ENCODE results near the gene TNKS1BP1.

The TNKS1BP1 gene

GRCh38 chr11:57263351-57263750 lies 61.4 kb downstream of the TNKS1BP1 start:
- no peak for DNase-seq

- no peak for DNase-seq
Measured at GRCh38 chr11:57262157-57262556, 62.6 kb downstream of the TNKS1BP1 start.

GRCh38 chr11:57260937-57261783 lies 63.6 kb downstream of the TNKS1BP1 start:
- DNase-seq = no peak

- DNase-seq = no peak
Measured at GRCh38 chr11:57256119-57256518, 68.6 kb downstream of the TNKS1BP1 start.

DNA sequence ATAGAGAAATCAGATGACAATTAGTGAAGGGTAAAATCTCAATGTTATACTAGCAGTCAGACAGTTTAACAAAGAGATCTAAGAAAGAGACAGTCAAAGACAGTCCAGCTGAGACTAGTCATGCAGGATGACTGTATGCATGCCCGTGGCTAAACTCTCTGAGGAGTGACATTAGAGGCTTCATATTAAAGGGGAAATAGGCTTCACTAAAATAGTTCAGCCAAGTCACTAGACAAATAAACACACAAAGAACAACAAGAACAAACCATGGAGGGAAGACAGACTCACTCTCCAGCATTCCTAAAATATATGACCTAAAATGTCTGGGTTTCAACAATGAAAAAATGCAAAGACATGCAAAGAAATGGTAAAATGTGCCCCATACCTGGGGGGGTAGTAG lies 69.1 kb downstream of the TNKS1BP1 start:
- no peak for DNase-seq

DNA sequence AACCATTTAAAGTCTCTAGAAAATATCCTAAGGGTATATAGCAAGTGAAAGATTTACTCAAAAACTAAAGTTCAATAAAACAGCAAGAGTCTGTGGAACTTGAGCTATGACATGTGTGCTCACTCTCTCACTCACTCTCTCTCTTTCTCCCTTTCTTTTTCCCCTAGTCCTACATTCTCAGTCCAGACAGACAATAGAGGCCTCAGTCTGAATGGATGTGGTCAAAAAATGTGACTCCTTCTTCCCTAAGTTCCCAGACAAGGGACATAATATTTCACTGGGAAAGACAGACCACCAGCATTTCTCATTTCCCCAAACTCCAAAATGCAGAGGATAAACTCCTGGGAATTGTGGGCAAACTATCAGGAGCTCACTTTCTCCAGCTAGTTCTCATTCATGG lies 70.1 kb downstream of the TNKS1BP1 start:
- DNase-seq = no peak

DNA sequence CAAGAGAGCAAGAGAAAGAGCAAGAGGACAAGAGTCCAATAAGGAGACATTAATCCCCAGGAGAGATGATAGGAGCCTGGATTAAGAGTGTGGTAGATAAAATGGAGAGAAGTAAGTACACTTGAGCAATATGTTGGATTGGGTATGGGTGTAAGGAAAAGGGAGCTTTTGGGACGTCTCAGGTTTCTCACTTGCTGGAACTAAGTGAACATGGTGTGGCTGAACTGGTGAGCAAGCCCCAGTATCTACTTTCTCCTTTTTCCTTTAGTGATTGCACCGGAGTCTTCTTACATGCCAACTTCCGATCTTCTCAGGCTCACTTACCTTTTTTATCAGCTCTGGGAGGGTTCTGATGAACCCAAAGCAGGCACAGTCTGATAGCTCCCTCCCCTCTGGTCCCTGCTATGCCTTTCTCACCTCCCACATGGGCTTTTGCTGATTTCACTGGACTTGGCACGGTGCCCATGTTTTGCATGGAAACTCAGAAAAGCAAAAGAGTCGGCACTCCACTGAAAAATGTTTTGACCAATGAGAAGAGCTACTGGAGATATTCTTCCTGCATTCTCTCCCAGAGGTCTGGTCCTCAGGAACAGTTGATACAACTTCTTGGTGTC lies 73.2 kb downstream of the TNKS1BP1 start:
- DNase-seq = no peak

DNA sequence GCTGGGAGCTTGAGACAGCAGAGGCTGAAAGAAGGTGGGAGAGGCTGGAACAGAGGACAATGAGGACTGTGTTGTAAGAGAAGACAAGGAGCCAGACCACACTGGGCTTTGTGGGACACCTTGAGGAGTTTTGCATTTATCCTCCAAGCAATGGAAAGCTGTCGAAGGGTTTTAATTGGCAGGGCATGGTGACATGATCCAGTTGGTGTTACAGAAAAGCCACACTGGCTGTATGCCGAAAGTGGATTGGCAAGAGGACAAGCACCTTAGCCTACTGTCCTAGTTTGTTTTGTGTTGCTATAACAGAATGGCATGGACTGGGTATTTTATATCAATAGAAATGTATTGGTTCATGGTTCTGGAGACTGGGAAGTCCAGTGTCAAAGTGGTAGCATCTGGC lies 73.7 kb downstream of the TNKS1BP1 start:
- no peak for DNase-seq
